Urothelium cell line (cell line): ENCODE measurements around the gene TAS2R39.
"Not testable (repeated sequence)": the region's sequence is repeated elsewhere in the genome, so short reads cannot be mapped to it uniquely, and the experiment has no call there.

Experiments used
- DNase-seq: peaks from one replicate; pipeline ENCODE4 v3.0.0; 2011; ENCODE audit warnings: low spot score, mixed read lengths
- FAIRE-seq: peaks from 2 replicates; lab custom pipeline; 2011; peaks lifted over from hg19 to GRCh38; lab: Jason Lieb, UNC

TAS2R39 gene

GRCh38 chr7:143183024-143183423 lies at the start of gene TAS2R39:
Gene TAS2R39, plus strand, starts transcription at chr7:143183419. Its CDS starts 0 bp downstream, at chr7:143183419.
- DNase-seq (no peak), FAIRE-seq (no peak)

- no peak for FAIRE-seq
Observed at GRCh38 chr7:143147070-143147469, 36.1 kb upstream of the TAS2R39 start.

GRCh38 chr7:143148050-143148449 lies 35.2 kb upstream of the TAS2R39 start:
- no peak for DNase-seq
- FAIRE-seq, result no peak

More at GRCh38 chr7:143147070-143147469, 36.1 kb upstream of the TAS2R39 start:
- no peak for DNase-seq

- DNase-seq (no peak), FAIRE-seq (no peak)
Observed at GRCh38 chr7:143148651-143149050, 34.6 kb upstream of the TAS2R39 start.

- DNase-seq, result not testable (repeated sequence)
Observed at GRCh38 chr7:143150696-143151095, 32.5 kb upstream of the TAS2R39 start.

GRCh38 chr7:143158617-143159016 lies 24.6 kb upstream of the TAS2R39 start:
- not testable (repeated sequence) for FAIRE-seq, DNase-seq

More at GRCh38 chr7:143150696-143151095, 32.5 kb upstream of the TAS2R39 start:
- FAIRE-seq, result not testable (repeated sequence)

- no peak for DNase-seq
- FAIRE-seq, result no peak
Observed at GRCh38 chr7:143171697-143172096, 11.5 kb upstream of the TAS2R39 start.

- no peak for FAIRE-seq
- DNase-seq, result peak; percentile 25
Observed at GRCh38 chr7:143172354-143172753, 10.9 kb upstream of the TAS2R39 start.

- FAIRE-seq (no peak), DNase-seq (no peak)
Observed at GRCh38 chr7:143176128-143176527, 7.1 kb upstream of the TAS2R39 start.

GRCh38 chr7:143177374-143178119 lies 5.7 kb upstream of the TAS2R39 start:
- DNase-seq (no peak), FAIRE-seq (no peak)

GRCh38 chr7:143180771-143181170 lies 2.4 kb upstream of the TAS2R39 start:
- not testable (repeated sequence) for DNase-seq, FAIRE-seq

- FAIRE-seq, result no peak
- DNase-seq, result no peak
Observed at GRCh38 chr7:143181349-143181748, 1.9 kb upstream of the TAS2R39 start.

GRCh38 chr7:143185551-143185950 lies 2.3 kb downstream of the TAS2R39 start:
- no peak for FAIRE-seq
- no peak for DNase-seq

- FAIRE-seq (no peak), DNase-seq (no peak)
Observed at GRCh38 chr7:143188994-143189393, 5.8 kb downstream of the TAS2R39 start.

- DNase-seq, result no peak
- no peak for FAIRE-seq
Observed at GRCh38 chr7:143193880-143194279, 10.7 kb downstream of the TAS2R39 start.

- no peak for FAIRE-seq
- DNase-seq, result no peak
Observed at GRCh38 chr7:143199040-143199439, 15.8 kb downstream of the TAS2R39 start.

- DNase-seq (no peak), FAIRE-seq (no peak)
Observed at GRCh38 chr7:143202161-143202560, 18.9 kb downstream of the TAS2R39 start.

GRCh38 chr7:143203386-143203785 lies 20.2 kb downstream of the TAS2R39 start:
- FAIRE-seq (no peak), DNase-seq (no peak)

GRCh38 chr7:143205560-143206293 lies 22.5 kb downstream of the TAS2R39 start:
- no peak for FAIRE-seq
- DNase-seq, result peak; percentile 20

GRCh38 chr7:143210541-143210940 lies 27.3 kb downstream of the TAS2R39 start:
- no peak for FAIRE-seq
- no peak for DNase-seq

GRCh38 chr7:143213478-143213877 lies 30.3 kb downstream of the TAS2R39 start:
- not testable (repeated sequence) for FAIRE-seq, DNase-seq
